KMS-11 (cell line): Measurements from ENCODE around the gene DLG5.

Experiments
- H2AFZ ChIP-seq: fragments of 200-600 bp; sonication (generic); 2 replicates; pipeline ENCODE4 v1.6.1; 2016; ENCODE audit warnings: antibody characterized with exemption, mixed run types, low read depth
- H3K27ac ChIP-seq: fragments of 200-600 bp; sonication (generic); 2 replicates; pipeline ENCODE4 v1.6.1; 2016; ENCODE audit warnings: mild to moderate bottlenecking, mixed run types
- H3K27me3 ChIP-seq: fragments of 200-600 bp; sonication (generic); 2 replicates; pipeline ENCODE4 v1.6.1; 2017; ENCODE audit warnings: mild to moderate bottlenecking, low read depth, mixed run types, moderate library complexity; ENCODE audit not compliant: insufficient read depth
- H3K36me3 ChIP-seq: fragments of 200-600 bp; sonication (generic); 2 replicates; pipeline ENCODE4 v1.6.1; 2017; ENCODE audit warnings: mild to moderate bottlenecking, mixed run types; ENCODE audit not compliant: insufficient read depth
- H3K4me1 ChIP-seq: fragments of 200-600 bp; sonication (generic); 2 replicates; pipeline ENCODE4 v1.6.1; 2016; ENCODE audit warnings: mild to moderate bottlenecking, low read depth, mixed run types; ENCODE audit not compliant: poor library complexity, severe bottlenecking
- H3K4me2 ChIP-seq: fragments of 200-600 bp; sonication (generic); 2 replicates; pipeline ENCODE4 v1.7.0; 2016; ENCODE audit warnings: mild to moderate bottlenecking, mixed run types
- H3K4me3 ChIP-seq: fragments of 200-600 bp; sonication (generic); IDR thresholded peaks from 2 replicates; pipeline ENCODE4 v1.6.1; 2017; ENCODE audit warnings: low read depth, low read length, mixed read lengths; ENCODE audit not compliant: insufficient read depth
- H3K79me2 ChIP-seq: fragments of 200-600 bp; sonication (generic); 2 replicates; pipeline ENCODE4 v1.6.1; 2016; ENCODE audit warnings: low read depth, mixed run types; ENCODE audit not compliant: insufficient read depth
- H3K9ac ChIP-seq: fragments of 200-600 bp; sonication (generic); 2 replicates; pipeline ENCODE4 v1.6.1; 2016; ENCODE audit warnings: mild to moderate bottlenecking, mixed run types
- H4K20me1 ChIP-seq: fragments of 200-600 bp; sonication (generic); 2 replicates; pipeline ENCODE4 v1.6.1; 2016; ENCODE audit warnings: mild to moderate bottlenecking, mixed run types; ENCODE audit not compliant: insufficient read depth
- CTCF ChIP-seq: fragments of 200-600 bp; sonication (generic); conservative IDR thresholded peaks from 2 replicates; pipeline ENCODE4 v1.6.1; 2017; ENCODE audit warnings: low read depth, mild to moderate bottlenecking, antibody characterized with exemption, low read length, moderate library complexity, mixed read lengths

Gene DLG5

DNA sequence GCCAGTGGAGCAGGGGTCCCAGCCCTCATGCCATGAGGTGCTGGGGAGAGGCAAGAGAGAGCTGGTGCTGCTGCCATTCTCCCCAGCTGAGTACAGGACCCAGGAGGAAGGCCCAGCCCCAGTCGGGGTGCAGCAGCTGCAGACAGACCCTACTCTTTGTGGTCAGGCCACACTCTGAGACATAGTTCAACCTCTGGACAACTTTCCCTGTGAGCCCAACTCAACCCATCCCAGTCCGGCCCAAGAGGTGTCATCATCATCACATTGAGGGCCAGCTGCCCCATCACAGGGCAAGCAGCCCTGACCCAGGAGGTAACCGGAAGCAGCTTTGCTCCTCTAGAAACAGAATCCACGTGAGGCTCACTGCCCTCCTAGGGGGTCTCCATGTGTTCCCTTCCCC is 155.1 kb downstream of the DLG5 start:
- no peak overlapping the region for H3K9ac ChIP-seq
- H3K4me1 ChIP-seq, result no peaks in the 10 kb centered on the region
- TF ChIP-seq CTCF, result no peak
- H3K79me2 ChIP-seq, result no peaks in the 10 kb centered on the region
- no peaks in the 10 kb centered on the region for H4K20me1 ChIP-seq
- H2AFZ ChIP-seq, result no peak overlapping the region
- H3K27me3 ChIP-seq, result no peaks in the 10 kb centered on the region
- H3K4me3 ChIP-seq, result no peak overlapping the region
- no peak overlapping the region for H3K27ac ChIP-seq
- H3K4me2 ChIP-seq, result no peak overlapping the region
- no peaks in the 10 kb centered on the region for H3K36me3 ChIP-seq

DNA sequence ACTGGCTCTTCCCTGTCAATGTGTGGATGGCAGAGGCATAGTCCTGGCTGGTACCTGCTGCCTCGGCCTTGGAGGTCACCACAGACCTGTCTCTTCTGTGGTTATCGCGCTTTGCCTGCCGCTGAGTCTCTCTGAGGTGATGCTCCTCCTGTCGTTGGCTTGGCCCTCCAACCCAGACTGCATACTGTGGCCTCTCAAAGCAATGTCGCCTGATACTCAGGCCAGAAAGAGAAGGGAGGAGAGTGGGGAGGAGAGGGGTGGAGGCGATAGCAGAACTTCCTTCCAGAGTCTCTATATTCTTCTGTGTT is 155.7 kb downstream of the DLG5 start:
- Histone ChIP-seq H4K20me1 (no peaks in the 10 kb centered on the region), H3K79me2 (no peaks in the 10 kb centered on the region), H3K4me3 (no peak overlapping the region), H3K27ac (no peak overlapping the region), H3K27me3 (no peaks in the 10 kb centered on the region), H3K4me2 (no peak overlapping the region), H3K4me1 (no peaks in the 10 kb centered on the region), H2AFZ (no peak overlapping the region), H3K9ac (no peak overlapping the region), H3K36me3 (no peaks in the 10 kb centered on the region)
- TF ChIP-seq CTCF, result no peak

- Histone ChIP-seq H3K27ac (no peak overlapping the region), H3K36me3 (no peaks in the 10 kb centered on the region), H2AFZ (no peak overlapping the region), H4K20me1 (no peaks in the 10 kb centered on the region), H3K4me2 (no peak overlapping the region), H3K9ac (no peak overlapping the region), H3K4me1 (no peaks in the 10 kb centered on the region), H3K27me3 (no peaks in the 10 kb centered on the region), H3K4me3 (no peak overlapping the region), H3K79me2 (no peaks in the 10 kb centered on the region)
- no peak for TF ChIP-seq CTCF
Observed at GRCh38 chr10:77770081-77770867, 156.3 kb downstream of the DLG5 start.

DNA sequence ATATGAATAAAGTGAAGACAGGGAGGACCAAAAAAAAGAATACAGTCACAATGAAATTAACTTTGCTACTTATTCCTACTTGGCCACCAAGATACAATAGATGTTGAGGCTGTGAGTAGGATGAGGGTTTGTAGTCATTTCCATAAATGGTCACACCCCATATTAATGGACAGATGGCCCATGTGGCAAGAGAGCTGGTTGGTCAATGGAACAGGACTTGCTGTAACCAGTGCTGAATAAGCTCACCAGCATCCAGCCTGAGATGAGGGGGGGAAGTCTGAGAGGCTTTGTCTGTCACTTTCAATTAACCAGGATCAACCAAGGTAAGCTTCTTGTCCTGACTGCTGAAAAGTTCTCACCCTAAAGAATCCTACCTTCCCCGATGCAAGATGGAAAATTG is 158.5 kb downstream of the DLG5 start:
- Histone ChIP-seq H3K27ac (no peak overlapping the region), H3K4me1 (no peaks in the 10 kb centered on the region), H3K9ac (no peak overlapping the region), H3K4me2 (no peak overlapping the region), H2AFZ (no peak overlapping the region), H3K4me3 (no peak overlapping the region), H3K36me3 (no peaks in the 10 kb centered on the region), H3K79me2 (no peaks in the 10 kb centered on the region), H4K20me1 (no peaks in the 10 kb centered on the region), H3K27me3 (no peaks in the 10 kb centered on the region)
- TF ChIP-seq CTCF, result no peak
